Testis (tissue), 2 donors: ENCODE results near the gene TERT.

Source experiments
- POLR2A ChIP-seq: fragments of 450-650 bp; IDR thresholded peaks from one replicate; pipeline ENCODE4 v1.6.1; 2017; ENCODE audit warnings: antibody characterized with exemption, mild to moderate bottlenecking, moderate library complexity
- TF ChIP-seq, protein P1 (sequence below), 3 experiments: fragments of 450-650 bp in 2 of 3; fragments of 200-600 bp in 1 of 3; sonication (generic) in 1 of 3; IDR thresholded peaks; one replicate each; pipeline ENCODE4 v1.5.1; 2016 to 2019; ENCODE audit warnings: antibody characterized with exemption in 3 of 3, mild to moderate bottlenecking in 2 of 3, moderate library complexity in 1 of 3

GRCh38 chr5:1209896-1210776, 84.7 kb downstream of the TERT start:
- TF ChIP-seq, protein P1, sequence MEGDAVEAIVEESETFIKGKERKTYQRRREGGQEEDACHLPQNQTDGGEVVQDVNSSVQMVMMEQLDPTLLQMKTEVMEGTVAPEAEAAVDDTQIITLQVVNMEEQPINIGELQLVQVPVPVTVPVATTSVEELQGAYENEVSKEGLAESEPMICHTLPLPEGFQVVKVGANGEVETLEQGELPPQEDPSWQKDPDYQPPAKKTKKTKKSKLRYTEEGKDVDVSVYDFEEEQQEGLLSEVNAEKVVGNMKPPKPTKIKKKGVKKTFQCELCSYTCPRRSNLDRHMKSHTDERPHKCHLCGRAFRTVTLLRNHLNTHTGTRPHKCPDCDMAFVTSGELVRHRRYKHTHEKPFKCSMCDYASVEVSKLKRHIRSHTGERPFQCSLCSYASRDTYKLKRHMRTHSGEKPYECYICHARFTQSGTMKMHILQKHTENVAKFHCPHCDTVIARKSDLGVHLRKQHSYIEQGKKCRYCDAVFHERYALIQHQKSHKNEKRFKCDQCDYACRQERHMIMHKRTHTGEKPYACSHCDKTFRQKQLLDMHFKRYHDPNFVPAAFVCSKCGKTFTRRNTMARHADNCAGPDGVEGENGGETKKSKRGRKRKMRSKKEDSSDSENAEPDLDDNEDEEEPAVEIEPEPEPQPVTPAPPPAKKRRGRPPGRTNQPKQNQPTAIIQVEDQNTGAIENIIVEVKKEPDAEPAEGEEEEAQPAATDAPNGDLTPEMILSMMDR (IDR thresholded peaks at IDR 0.05), result no peak
- no peak for TF ChIP-seq POLR2A
